H1 (cell line): Measurements from ENCODE around the gene RETREG1. TPM values are rescaled to one million over a fixed set of nuclear protein-coding genes. Genes with fewer than 3 reads are reported as not detected.

Experiments used
- CBX8 ChIP-seq: fragments of 300-800, 300-1000 bp; sonication (generic); IDR thresholded peaks from 2 replicates; pipeline ENCODE4 v1.7.1; 2016; ENCODE audit warnings: low read depth, low read length, borderline replicate concordance
- CHD7 ChIP-seq: fragments of 300-600 bp; sonication (generic); IDR thresholded peaks from 2 replicates; pipeline ENCODE4 v1.7.1; 2012; ENCODE audit warnings: low read length, moderate library complexity, mild to moderate bottlenecking, inconsistent platforms; ENCODE audit not compliant: insufficient replicate concordance
- EGR1 ChIP-seq: IDR thresholded peaks from 2 replicates; pipeline ENCODE4 v1.6.1; 2011; ENCODE audit warnings: low read depth, low read length, borderline replicate concordance
- FOSL1 ChIP-seq: IDR thresholded peaks from 2 replicates; pipeline ENCODE4 v1.6.1; 2011; ENCODE audit warnings: mild to moderate bottlenecking, low read depth, low read length, moderate library complexity; ENCODE audit not compliant: insufficient read depth
- JUN ChIP-seq: IDR thresholded peaks from 2 replicates; pipeline ENCODE4 v1.6.1; 2011; ENCODE audit warnings: low read depth, mild to moderate bottlenecking, improper control_type of control experiment, low read length
- KDM5A ChIP-seq: fragments of 200-600 bp; IDR thresholded peaks from 2 replicates; pipeline ENCODE4 v1.7.1; 2012; ENCODE audit warnings: mild to moderate bottlenecking, low read length, inconsistent platforms, mixed read lengths
- NANOG ChIP-seq: IDR thresholded peaks from 2 replicates; pipeline ENCODE4 v1.6.1; 2011; ENCODE audit warnings: low read length, low read depth, mild to moderate bottlenecking, inconsistent platforms; ENCODE audit not compliant: insufficient read depth, poor library complexity, severe bottlenecking
- SP4 ChIP-seq: IDR thresholded peaks from 2 replicates; pipeline ENCODE4 v1.6.1; 2012; ENCODE audit warnings: low read length, inconsistent platforms
- TBP ChIP-seq: IDR thresholded peaks from 2 replicates; pipeline ENCODE4 v1.6.1; 2011; ENCODE audit warnings: low read depth, low read length, improper control_type of control experiment
- TCF12 ChIP-seq: IDR thresholded peaks from 2 replicates; pipeline ENCODE4 v1.6.1; 2011; ENCODE audit warnings: low read depth, mild to moderate bottlenecking, low read length
- polyA plus RNA-seq, 7 experiments: library from polyadenylated mRNA; depleted of rRNA in 3 of 7; stranded (reverse) in 5 of 7; unstranded in 2 of 7; fragments of >200 nt in 5 of 7; fragments of 200-250 nt in 2 of 7; gene quantifications; 1 replicate in 5 of 7; 2 replicates in 1 of 7; 4 replicates in 1 of 7; pipeline versions ENCODE4 v1.2.1 to v1.2.3, GENCODE V29; 2011 to 2013; ENCODE audit warnings: missing spikeins in 2 of 7, mixed read lengths in 2 of 7
- total RNA-seq: library from RNA; stranded (reverse); fragmentation: NEBNext Ultra II Directional; extraction: Animal tissue kit (Norgen Biotek cat#: 25700); gene quantifications from 2 replicates; pipeline ENCODE4 v1.2.1, GENCODE V29; 2021

RETREG1 gene
- total and polyA plus RNA-seq, 2 of the 8 experiments (the other 6 are each of a cell fraction or from before 2014, with no cell fraction given): 0.62 to 1.9 TPM

- no peak for TF ChIP-seq CHD7
- no peak for TF ChIP-seq KDM5A
- TF ChIP-seq CBX8: no peak
- no peak for TF ChIP-seq TCF12
- no peak for TF ChIP-seq TBP
- TF ChIP-seq JUN: no peak
- TF ChIP-seq EGR1: no peak
- no peak for TF ChIP-seq NANOG
- TF ChIP-seq SP4: no peak
- no peak for TF ChIP-seq FOSL1
- TF ChIP-seq, all 59 proteins: peak for 0
These were observed 8.3 kb upstream of the RETREG1 start (continued) for GRCh38 chr5:16625096-16625495.
